Measurements from ENCODE around the gene APMAP.

Gene APMAP

GRCh38 chr20:24993337-24994185 lies 1.0 kb upstream of the APMAP start:
- no peaks in the 10 kb centered on the region for H3K9me3 Mint-ChIP-seq
- H3K27ac Mint-ChIP-seq, result peak overlapping the region; percentile 98
- no peaks in the 10 kb centered on the region for H3K27me3 Mint-ChIP-seq
- peaks cover 36 to 49% of the 10 kb centered on the region in 2 donors for H3K4me1 Mint-ChIP-seq
- H3K4me3 Mint-ChIP-seq, result peak overlapping the region; percentile 2 to 97
- peaks cover 2 to 15% of the 10 kb centered on the region in 2 donors for H3K36me3 Mint-ChIP-seq
- no peak for DNase-seq
- ATAC-seq (replicated peaks), result no peak

DNA sequence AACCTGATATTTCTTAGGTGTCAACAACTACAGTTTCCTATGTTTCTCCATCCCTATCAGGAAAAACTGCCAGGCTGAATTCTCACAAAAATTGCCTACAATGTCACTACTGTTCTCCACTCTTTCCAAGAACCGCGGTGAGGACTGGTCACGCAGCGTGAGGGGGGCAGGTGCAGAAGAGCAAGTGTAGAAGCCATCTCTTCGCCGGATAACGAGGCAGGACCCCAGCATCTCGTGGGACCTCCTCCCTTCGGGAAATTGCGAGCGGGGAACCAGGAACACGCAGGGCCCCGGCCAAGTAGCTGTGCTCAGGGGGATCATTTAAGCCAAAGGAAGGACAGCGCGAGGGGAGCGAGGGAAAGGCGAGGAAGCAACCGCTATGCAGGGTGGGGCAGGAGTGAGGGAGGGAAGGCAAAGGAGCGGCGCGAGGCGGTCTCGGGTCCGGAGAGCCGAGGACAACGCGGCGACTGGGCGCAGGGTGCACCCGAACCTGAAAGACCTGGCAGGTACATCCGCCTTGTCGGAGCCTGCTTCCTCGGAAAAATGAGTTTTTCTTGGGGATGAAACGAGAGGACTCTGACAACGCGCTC lies 559 bp downstream of the APMAP start:
- peaks cover 45 to 63% of the 10 kb centered on the region in 2 donors for H3K4me1 Mint-ChIP-seq
- H3K27me3 Mint-ChIP-seq, result no peaks in the 10 kb centered on the region
- peak overlapping the region; percentile 98 for H3K27ac Mint-ChIP-seq
- no peaks in the 10 kb centered on the region for H3K9me3 Mint-ChIP-seq
- ATAC-seq (replicated peaks) (peak; percentile 29 to 33), DNase-seq (peak; percentile 3)
- H3K4me3 Mint-ChIP-seq, result peak overlapping the region; percentile 94 to 97
- H3K36me3 Mint-ChIP-seq, result peaks cover 6 to 17% of the 10 kb centered on the region in 2 donors

GRCh38 chr20:24990810-24991252 lies 1.7 kb downstream of the APMAP start:
- H3K27ac Mint-ChIP-seq, result peak overlapping the region; percentile 39
- peaks cover 6 to 24% of the 10 kb centered on the region in 2 donors for H3K36me3 Mint-ChIP-seq
- DNase-seq, result no peak
- H3K4me3 Mint-ChIP-seq, result peak overlapping the region; percentile 11 to 97
- H3K9me3 Mint-ChIP-seq, result no peaks in the 10 kb centered on the region
- peaks cover 49 to 72% of the 10 kb centered on the region in 2 donors for H3K4me1 Mint-ChIP-seq
- ATAC-seq (replicated peaks), result no peak
- H3K27me3 Mint-ChIP-seq, result no peaks in the 10 kb centered on the region

DNA sequence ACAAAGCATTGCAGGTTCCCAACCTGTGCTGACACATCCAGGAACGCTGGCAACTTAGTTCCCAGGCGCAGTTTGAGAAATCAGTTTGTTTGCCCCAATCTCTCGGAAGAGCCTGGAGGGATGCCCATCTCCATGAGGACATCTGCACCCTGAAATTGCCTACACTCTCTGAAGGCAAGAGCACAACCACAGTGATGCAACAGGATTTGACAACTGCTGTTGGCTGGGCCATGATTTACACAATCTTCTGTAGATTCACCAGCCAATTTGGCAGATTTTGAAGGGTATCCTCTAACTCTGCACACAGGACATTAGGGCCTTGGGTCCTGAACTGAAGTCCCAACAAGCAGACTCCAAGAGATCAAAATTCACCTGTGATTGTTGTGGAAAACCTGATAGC lies 3.4 kb downstream of the APMAP start:
- H3K4me1 Mint-ChIP-seq, result peaks cover 45 to 65% of the 10 kb centered on the region in 2 donors
- H3K36me3 Mint-ChIP-seq, result peaks cover 11 to 26% of the 10 kb centered on the region in 2 donors
- H3K4me3 Mint-ChIP-seq, result no peak overlapping the region
- no peak for DNase-seq
- H3K27ac Mint-ChIP-seq, result peak overlapping the region; percentile 37
- H3K9me3 Mint-ChIP-seq, result no peaks in the 10 kb centered on the region
- ATAC-seq (replicated peaks), result no peak
- H3K27me3 Mint-ChIP-seq, result no peaks in the 10 kb centered on the region

- ATAC-seq (replicated peaks) (no peak), DNase-seq (no peak)
- Mint-ChIP-seq H3K4me1 (peaks cover 40 to 57% of the 10 kb centered on the region in 2 donors), H3K27me3 (no peaks in the 10 kb centered on the region), H3K9me3 (no peaks in the 10 kb centered on the region), H3K36me3 (peaks cover 11 to 34% of the 10 kb centered on the region in 2 donors), H3K27ac (no peak overlapping the region), H3K4me3 (no peak overlapping the region)
These were observed 4.4 kb downstream of the APMAP start for GRCh38 chr20:24987873-24988835.

DNA sequence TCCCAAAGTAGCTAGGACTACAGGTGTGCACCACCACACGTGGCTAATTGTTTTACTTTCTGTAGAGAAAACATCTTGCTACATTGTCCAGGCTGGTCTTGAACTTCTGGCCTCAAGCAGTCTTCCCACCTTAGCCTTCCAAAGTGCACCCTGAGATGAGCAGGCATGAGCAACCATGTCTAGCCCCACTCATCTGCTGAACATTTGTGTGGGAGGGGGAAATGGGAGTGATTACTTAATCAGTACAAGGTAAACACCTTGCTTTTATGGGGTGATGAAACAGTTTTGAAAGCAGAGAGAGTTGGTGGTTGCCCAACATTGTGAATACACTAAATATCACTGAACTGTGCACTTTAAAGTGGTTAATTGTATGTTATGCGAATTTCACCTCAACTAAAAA lies 5.3 kb downstream of the APMAP start:
- Mint-ChIP-seq H3K36me3 (peaks cover 17 to 43% of the 10 kb centered on the region in 2 donors), H3K27ac (no peak overlapping the region)

GRCh38 chr20:24986436-24987015 lies 6.0 kb downstream of the APMAP start:
- Mint-ChIP-seq H3K4me3 (no peak overlapping the region), H3K9me3 (no peaks in the 10 kb centered on the region), H3K27me3 (no peaks in the 10 kb centered on the region), H3K4me1 (peaks cover 41 to 63% of the 10 kb centered on the region in 2 donors), H3K36me3 (peaks cover 20 to 50% of the 10 kb centered on the region in 2 donors), H3K27ac (no peak overlapping the region)
- DNase-seq (no peak), ATAC-seq (replicated peaks) (no peak)

More for the DNA sequence above, 5.3 kb downstream of the APMAP start:
- no peaks in the 10 kb centered on the region for H3K9me3 Mint-ChIP-seq
- peaks cover 42 to 62% of the 10 kb centered on the region in 2 donors for H3K4me1 Mint-ChIP-seq
- no peak overlapping the region for H3K4me3 Mint-ChIP-seq
- DNase-seq, result no peak
- no peaks in the 10 kb centered on the region for H3K27me3 Mint-ChIP-seq
- no peak for ATAC-seq (replicated peaks)

- DNase-seq, result no peak
- Mint-ChIP-seq H3K9me3 (no peaks in the 10 kb centered on the region), H3K27me3 (no peaks in the 10 kb centered on the region), H3K27ac (peak overlapping the region; percentile 68), H3K36me3 (peaks cover 25 to 53% of the 10 kb centered on the region in 2 donors), H3K4me3 (no peak overlapping the region), H3K4me1 (peaks cover 34 to 63% of the 10 kb centered on the region in 2 donors)
- ATAC-seq (replicated peaks), result no peak
These were observed 6.7 kb downstream of the APMAP start for GRCh38 chr20:24985802-24986201.

GRCh38 chr20:24984961-24985640 lies 7.5 kb downstream of the APMAP start:
- H3K9me3 Mint-ChIP-seq, result peaks cover under 1 to 3% of the 10 kb centered on the region in 2 donors
- H3K27me3 Mint-ChIP-seq, result no peaks in the 10 kb centered on the region
- H3K27ac Mint-ChIP-seq, result no peak overlapping the region
- H3K4me3 Mint-ChIP-seq, result no peak overlapping the region
- peaks cover 33 to 63% of the 10 kb centered on the region in 2 donors for H3K4me1 Mint-ChIP-seq
- no peak for DNase-seq
- ATAC-seq (replicated peaks), result no peak
- peaks cover 32 to 53% of the 10 kb centered on the region in 2 donors for H3K36me3 Mint-ChIP-seq

- H3K27ac Mint-ChIP-seq, result no peak overlapping the region
- peaks cover 35 to 62% of the 10 kb centered on the region in 2 donors for H3K4me1 Mint-ChIP-seq
- peaks cover 40 to 62% of the 10 kb centered on the region in 2 donors for H3K36me3 Mint-ChIP-seq
- H3K27me3 Mint-ChIP-seq, result no peaks in the 10 kb centered on the region
- H3K4me3 Mint-ChIP-seq, result no peak overlapping the region
- peaks cover 6 to 8% of the 10 kb centered on the region in 2 donors for H3K9me3 Mint-ChIP-seq
- ATAC-seq (replicated peaks), result no peak
- DNase-seq, result no peak
These were observed 8.7 kb downstream of the APMAP start for GRCh38 chr20:24983896-24984295.

DNA sequence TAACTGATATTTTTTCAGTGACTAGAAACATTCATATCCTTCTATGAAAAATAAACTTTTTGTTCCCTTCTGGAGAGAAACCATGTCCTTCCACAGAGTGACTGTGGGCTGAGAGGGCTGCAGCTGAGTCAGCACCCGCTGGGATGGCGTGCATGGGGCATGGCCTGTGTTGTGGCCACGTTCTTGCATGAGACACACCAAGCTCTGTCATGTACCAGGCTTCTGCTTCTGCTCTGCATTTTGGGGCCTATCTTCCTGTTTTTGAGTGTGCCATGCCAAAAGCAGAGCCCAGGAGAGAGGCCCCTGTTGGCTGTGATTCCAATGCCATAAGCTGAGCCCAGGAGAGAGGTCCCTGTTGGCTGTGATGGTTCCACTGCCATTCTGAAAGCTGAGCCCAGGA lies 10.8 kb downstream of the APMAP start:
- Mint-ChIP-seq H3K36me3 (peaks cover 52 to 76% of the 10 kb centered on the region in 2 donors), H3K27ac (no peak overlapping the region), H3K4me1 (peaks cover 23 to 44% of the 10 kb centered on the region in 2 donors), H3K4me3 (no peak overlapping the region), H3K27me3 (no peaks in the 10 kb centered on the region), H3K9me3 (peaks cover 8 to 11% of the 10 kb centered on the region in 2 donors)
- DNase-seq (no peak), ATAC-seq (replicated peaks) (no peak)

DNA sequence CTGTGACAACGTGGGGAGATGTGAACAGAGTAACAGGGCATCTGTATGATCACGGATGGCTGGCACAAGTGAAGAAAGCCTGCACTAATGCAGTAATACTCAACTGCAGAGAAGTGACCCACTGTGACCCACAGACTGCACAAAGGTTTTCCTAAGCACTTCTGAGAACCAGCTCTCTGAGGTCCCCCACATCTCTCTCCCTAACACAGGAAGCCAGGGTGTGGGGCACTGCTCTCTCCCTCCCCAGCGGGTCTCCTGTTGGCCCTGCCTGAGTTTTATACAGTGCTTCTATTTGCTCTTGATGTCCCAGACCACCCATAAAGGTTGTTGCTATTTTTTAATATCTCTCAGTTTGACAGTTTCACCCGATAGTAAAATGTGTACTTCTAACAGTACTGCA lies 11.3 kb downstream of the APMAP start:
- no peak overlapping the region for H3K27ac Mint-ChIP-seq
- H3K9me3 Mint-ChIP-seq, result peaks cover 12 to 14% of the 10 kb centered on the region in 2 donors
- ATAC-seq (replicated peaks), result no peak
- peaks cover 19 to 40% of the 10 kb centered on the region in 2 donors for H3K4me1 Mint-ChIP-seq
- H3K4me3 Mint-ChIP-seq, result no peak overlapping the region
- DNase-seq, result no peak
- H3K27me3 Mint-ChIP-seq, result no peaks in the 10 kb centered on the region
- peaks cover 57 to 78% of the 10 kb centered on the region in 2 donors for H3K36me3 Mint-ChIP-seq

All from stimulated activated naive B cell treated with anti-CD40 and anti-IgM and Interleukin-4, amounts not matched to agents 10 μg/mL and 1 μg/mL and 100 μg/mL, for 72 hours (primary cell).